ENCODE measurements around the gene LAD1. TPM values are rescaled to one million over a fixed set of nuclear protein-coding genes. Genes with fewer than 3 reads are reported as not detected.

LAD1 gene
- total and polyA plus RNA-seq, 2 of the 13 experiments (the other 11 are each of a cell fraction or from before 2014, with no cell fraction given) = 10.8 to 65.6 TPM

DNA sequence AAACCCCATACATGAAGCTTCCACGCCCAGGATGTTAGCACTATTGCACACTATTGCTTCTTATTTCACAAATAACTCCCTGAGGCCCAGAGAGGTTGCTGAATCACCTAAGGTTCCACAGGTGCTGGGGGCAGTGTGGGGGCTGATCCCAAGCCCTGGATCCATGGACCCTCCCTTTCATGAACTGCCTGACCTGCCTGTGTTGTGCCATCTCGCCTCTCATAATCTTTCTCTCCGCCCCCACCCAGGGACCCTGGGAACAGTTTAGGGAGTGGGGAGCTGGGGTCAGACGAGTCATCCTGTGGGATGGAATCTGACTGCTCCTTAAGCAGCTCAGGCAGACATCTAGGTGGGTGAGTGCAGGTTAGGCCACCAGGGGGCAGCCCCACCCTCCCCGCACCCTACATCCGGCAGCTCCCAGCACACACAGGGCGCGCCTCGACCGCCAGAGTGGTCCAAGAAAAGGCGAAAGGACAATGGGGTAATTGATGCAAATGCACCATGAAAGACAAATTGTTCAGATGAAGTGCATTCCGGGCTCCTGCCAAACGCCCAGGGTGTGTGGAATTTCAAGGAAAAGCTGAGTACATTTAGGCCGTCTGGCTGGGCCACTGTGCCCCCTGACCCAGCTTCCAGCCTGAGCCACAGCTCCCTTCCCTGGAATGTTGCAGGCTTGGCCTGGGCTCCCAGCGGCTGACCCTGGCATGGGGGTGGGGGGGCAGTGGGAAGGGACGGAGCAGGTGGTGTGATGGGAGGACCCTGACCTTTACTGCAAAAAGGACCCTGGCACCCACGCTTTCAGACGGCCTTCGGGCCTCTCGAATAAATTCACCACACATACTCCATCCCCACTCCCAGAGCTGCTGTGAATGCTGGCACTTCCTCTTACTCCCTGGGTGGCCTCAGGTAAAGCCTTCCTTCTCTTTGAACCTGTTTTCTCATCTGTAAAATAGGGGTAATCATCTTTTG, 49.1 kb upstream of the LAD1 start (continued):
- TF ChIP-seq GMEB2 (CRISPR knock-in tag; IDR thresholded peaks at IDR 0.05; ENCODE audit: low read depth) (no peak), ZNF720 (CRISPR knock-in tag; IDR thresholded peaks at IDR 0.05) (no peak), ZNF639 (CRISPR knock-in tag; conservative IDR thresholded peaks at IDR 0.05) (no peak), GATAD2A (CRISPR knock-in tag; IDR thresholded peaks at IDR 0.05) (no peak), SNAPC2 (CRISPR knock-in tag; IDR thresholded peaks at IDR 0.05) (no peak), CBX1 (IDR thresholded peaks at IDR 0.05; ENCODE audit: low read depth) (no peak), HHEX (CRISPR knock-in tag; IDR thresholded peaks at IDR 0.05) (no peak), KLF9 (CRISPR knock-in tag; IDR thresholded peaks at IDR 0.05; ENCODE audit: low read depth) (no peak), DMAP1 (CRISPR knock-in tag; IDR thresholded peaks at IDR 0.05) (no peak), ZNF224 (CRISPR knock-in tag; IDR thresholded peaks at IDR 0.05) (no peak), ZBTB34 (CRISPR knock-in tag; IDR thresholded peaks at IDR 0.05) (no peak), YEATS4 (CRISPR knock-in tag; IDR thresholded peaks at IDR 0.05; ENCODE audit: borderline replicate concordance) (no peak), SNAPC5 (CRISPR knock-in tag; IDR thresholded peaks at IDR 0.05; ENCODE audit: borderline replicate concordance) (no peak), TBP (CRISPR knock-in tag; IDR thresholded peaks at IDR 0.05) (no peak), ZNF225 (CRISPR knock-in tag; IDR thresholded peaks at IDR 0.05) (no peak), BRCA1 (CRISPR knock-in tag; IDR thresholded peaks at IDR 0.05) (no peak), IRX3 (CRISPR knock-in tag; IDR thresholded peaks at IDR 0.05; ENCODE audit: borderline replicate concordance, low read depth) (no peak), GABPB1 (CRISPR knock-in tag; IDR thresholded peaks at IDR 0.05) (peak; percentile 61; the same call in 1 of the 2 replicates), SOX13 (IDR thresholded peaks at IDR 0.05) (no peak), SOX13 (CRISPR knock-in tag; conservative IDR thresholded peaks at IDR 0.05 in 1 of 2, IDR thresholded peaks at IDR 0.05 in 1 of 2) (peak in 1 of 2 experiments; percentile 21; a peak in 1 of 4 replicates), ZNF891 (CRISPR knock-in tag; IDR thresholded peaks at IDR 0.05) (no peak), TOE1 (CRISPR knock-in tag; IDR thresholded peaks at IDR 0.05) (no peak), ZNF512B (CRISPR knock-in tag; IDR thresholded peaks at IDR 0.05; ENCODE audit: borderline replicate concordance) (no peak), POLR2A (IDR thresholded peaks at IDR 0.05; ENCODE audit: insufficient read depth in 1 of 2, low read depth in 2 of 2, low read length in 2 of 2) (no peak), ZNF329 (CRISPR knock-in tag; IDR thresholded peaks at IDR 0.05; ENCODE audit: low read depth) (no peak)

Measured in HepG2 (cell line).